Fibroblast of the conjunctiva (primary cell): ENCODE results near the gene TTF2.

Source experiments
- DNase-seq: peaks from one replicate; pipeline ENCODE4 v3.0.0-alpha.2; 2010; ENCODE audit warnings: low read depth

TTF2 gene

DNA sequence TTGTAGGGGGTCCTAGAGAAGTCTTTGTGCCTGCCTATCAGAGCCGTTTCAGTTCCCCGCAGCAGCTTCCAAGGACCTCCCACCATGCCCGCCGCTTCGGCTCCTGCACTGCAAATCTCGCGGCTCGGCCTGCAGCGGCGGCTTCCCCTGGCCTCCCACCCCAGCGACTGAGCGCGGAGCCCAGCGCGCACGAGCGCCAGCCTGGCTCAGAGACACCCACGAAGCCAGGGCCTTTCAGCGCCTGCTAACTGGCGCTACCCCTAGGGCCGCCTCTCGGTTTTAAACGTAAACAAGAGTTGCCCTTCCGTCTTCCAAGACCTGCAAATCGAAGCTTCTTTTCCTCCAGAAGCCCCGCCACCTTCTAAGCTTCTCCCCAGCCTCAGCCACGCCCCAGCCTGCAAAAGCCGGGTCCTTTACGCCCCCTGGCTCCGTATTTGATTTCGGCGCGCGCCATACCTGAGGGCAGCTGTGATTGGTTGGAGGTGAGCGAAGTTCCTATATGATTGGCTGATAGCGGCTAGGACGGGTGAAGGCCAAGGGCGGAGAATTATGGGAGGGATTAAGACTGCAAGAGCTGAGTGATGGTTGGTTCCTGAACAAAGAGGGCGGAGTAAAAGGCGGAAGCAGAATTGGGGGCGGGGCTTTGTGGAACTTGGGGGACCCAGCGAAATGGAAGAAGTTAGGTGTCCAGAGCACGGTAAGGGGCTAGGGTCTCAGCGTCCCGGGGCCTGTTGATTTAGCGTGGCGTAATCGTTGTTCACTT is at the start of gene TTF2:
TSS of gene TTF2 (plus strand) at position 649 of the 763 bp plus-strand sequence. CDS start at position 670, 21 bp downstream.
- DNase-seq: peak; percentile 97

DNA sequence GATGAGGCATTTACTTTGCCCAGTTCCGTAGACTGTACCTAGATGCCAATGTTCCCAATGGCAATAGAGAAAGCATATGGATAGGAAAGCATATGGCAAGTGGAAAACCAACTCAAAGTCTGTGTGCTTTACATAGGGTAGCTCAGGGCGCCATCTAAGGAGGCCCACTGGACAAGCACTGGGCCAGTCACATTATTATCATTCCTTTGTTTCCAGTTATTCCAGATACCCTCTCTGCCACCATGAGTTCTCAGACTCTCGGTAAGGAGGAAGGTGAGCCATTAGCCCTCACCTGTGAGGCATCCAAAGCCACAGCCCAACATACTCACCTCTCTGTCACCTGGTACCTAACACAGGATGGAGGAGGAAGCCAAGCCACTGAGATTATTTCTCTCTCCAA is 48.8 kb upstream of the TTF2 start:
- DNase-seq: no peak

DNA sequence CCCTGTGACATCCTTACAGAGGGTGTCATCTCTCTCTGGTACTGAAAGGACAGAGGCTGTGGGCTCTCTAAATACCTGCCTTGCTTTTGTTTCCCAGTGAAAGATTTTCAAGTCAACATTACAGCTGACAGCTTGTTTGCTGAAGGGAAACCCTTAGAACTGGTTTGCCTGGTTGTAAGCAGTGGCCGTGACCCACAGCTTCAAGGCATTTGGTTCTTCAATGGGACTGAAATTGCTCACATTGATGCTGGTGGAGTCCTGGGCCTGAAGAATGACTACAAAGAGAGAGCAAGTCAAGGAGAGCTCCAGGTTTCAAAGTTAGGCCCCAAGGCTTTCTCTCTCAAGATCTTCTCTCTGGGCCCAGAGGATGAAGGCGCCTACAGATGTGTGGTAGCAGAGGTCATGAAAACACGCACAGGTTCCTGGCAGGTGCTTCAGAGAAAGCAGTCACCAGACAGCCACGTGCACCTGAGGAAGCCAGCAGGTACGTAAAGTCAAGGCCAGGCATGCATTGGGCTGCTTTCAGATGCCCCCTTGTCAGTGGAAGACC is 46.7 kb upstream of the TTF2 start:
- DNase-seq: no peak

DNA sequence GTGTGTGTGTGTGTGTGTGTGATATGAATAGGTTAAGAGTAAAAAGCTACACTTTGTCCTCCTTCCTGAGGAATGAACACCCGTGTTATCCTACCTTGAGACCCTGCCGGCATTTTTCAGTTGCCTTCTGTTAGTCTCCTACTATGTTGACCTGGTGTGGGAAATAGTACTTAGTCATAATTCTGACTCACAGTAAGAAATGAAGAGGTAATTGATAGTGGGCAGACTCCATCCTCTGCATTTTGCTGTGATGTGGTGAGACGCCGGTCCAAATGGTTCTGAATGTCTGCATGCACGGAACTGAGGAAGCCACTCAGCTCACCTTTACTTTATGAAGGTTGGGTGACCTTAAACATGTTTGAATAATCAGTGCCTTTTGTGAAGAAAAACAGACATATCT is 45.9 kb upstream of the TTF2 start:
- no peak for DNase-seq

DNA sequence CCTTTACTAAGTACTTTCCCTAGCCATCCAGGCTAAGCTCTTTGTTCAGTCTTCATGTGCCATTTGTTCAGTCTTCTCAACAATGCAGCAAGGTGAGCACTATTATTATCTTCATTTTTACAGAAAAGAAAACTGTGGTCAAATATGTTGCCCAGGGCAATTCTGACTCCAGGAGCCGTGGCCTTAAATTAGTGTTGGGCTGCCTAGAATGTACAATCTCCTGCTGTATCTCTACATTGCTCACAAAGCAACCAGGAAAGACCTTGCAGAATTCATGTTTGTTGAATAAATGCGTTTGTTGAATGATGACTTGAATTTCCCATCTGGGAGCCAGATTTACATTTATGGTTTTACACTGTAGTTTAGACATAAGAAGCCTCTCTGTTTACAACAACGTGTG is 44.4 kb upstream of the TTF2 start:
- no peak for DNase-seq

DNA sequence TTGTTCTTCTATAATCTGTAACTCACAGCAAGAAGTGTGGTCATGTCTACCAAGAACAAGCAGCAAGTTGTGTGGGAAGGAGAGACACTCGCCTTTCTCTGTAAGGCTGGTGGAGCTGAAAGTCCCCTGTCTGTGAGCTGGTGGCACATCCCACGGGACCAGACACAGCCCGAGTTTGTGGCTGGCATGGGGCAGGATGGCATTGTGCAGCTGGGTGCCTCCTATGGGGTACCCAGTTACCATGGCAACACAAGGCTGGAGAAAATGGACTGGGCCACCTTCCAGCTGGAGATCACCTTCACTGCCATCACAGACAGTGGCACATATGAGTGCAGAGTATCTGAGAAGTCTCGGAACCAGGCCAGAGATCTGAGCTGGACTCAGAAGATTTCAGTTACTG is 43.1 kb upstream of the TTF2 start:
- no peak for DNase-seq

DNA sequence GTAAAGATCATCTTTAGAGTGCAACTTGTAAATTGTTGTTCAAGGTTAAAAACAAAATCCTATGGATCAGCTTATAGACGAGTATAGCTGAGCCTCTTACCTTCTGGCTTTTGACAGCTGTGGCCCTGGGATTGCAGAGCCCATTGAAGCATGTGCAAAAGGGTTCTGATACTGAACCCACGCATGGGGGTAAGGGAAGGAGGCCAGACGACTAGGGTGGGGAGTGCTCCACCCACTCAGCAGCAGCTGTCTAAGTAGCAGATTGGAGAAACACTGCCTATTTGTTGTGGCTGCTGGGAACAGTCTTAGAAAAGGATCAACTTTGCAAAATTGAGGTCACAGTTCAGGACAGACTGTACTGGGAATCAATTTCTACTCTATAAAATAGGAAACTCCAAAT is 42.5 kb upstream of the TTF2 start:
- DNase-seq: no peak

DNA sequence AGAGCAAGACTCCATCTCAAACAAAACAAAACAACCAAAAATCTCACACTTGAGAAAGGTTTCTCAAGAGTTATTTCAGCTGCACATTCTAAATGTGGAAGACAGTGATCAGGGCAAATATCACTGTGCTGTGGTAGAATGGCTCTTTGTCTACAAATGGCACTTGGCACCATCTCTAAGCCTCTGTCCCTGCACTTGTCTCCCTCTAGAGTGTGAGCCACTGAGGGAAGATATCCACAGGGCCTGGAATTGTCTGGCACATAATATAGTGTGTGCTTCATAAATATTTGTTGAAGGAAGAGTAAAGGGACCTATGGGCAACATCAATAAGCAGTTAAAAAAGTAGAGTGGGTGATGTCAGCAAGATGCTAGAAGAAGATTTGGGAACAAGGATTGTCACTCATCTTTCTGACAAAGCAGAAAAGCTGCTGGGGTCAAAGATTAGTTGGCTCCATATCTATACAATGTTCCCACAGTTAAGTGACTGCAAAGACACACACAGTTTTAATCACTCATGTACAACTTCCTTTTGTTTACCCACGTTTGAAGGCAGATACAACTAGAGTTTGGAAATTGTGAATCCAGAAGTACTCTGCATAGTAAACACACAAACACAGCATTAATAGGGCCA is 39.5 kb upstream of the TTF2 start:
- no peak for DNase-seq

DNA sequence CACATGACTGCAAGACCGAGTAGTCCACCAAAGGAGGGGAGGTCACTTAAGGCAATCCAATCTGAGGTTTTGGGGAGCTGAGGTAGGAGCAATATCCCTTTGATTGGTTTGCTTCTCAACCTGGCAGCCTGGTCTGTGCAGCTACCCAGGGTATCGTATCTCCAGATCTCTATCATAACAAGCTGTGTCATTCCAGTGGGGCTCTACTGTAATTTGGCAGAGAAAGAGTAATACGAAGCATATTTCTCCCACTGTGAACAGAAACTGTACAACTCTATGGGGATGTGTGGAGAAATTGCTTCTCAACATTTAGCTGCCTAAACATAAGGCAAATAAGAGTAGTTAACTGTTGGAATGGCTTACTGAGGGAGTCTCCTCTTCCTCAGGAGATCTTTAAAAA is 38.0 kb upstream of the TTF2 start:
- DNase-seq: no peak

DNA sequence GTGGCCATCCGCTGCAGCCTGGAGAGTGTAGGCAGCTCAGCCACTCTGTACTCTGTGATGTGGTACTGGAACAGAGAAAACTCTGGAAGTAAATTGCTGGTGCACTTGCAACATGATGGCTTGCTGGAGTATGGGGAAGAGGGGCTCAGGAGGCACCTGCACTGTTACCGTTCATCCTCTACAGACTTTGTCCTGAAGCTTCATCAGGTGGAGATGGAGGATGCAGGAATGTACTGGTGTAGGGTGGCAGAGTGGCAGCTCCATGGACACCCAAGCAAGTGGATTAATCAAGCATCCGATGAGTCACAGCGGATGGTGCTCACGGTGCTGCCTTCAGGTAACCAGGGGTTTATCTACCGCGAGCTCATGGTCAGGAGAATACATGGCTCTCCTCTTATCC is 34.6 kb upstream of the TTF2 start:
- no peak for DNase-seq

DNA sequence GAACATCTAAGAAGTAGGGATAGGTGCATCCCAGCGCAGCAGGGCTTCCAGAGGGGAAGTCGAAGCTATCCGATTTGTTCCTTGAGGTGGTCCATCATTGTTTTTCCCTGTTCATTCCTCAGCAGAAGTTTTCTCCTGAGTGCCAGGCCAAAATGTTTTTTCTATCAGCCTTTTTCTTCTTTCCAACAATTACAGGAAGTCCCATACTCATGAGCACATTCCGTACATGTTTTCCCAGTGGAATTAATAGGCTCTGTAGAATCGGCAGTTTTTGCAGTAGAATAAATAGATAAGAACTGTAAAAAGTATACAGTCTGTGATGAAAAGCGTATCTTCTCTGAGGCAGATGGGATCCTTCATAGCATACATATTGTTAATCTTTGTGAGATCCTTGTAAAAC is 33.8 kb upstream of the TTF2 start:
- no peak for DNase-seq

DNA sequence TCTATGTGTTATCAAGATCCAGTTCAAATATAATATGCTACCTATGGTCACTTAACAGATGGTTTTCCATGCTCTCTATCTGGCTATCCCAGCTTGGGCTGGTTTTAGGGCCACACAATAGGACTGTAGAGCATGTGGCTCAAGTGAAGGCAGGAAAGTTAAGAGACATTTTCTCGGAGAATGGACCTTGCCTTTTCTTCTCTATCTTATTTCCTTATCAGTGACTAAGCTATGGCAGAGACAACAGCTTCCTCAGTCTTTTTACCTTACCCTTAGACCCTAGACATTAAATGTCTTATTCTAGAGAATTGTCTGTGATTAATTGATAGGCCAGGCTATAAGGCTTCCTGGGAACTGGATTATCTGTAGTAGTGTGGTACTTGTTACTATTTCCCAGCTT is 30.4 kb upstream of the TTF2 start:
- no peak for DNase-seq

DNA sequence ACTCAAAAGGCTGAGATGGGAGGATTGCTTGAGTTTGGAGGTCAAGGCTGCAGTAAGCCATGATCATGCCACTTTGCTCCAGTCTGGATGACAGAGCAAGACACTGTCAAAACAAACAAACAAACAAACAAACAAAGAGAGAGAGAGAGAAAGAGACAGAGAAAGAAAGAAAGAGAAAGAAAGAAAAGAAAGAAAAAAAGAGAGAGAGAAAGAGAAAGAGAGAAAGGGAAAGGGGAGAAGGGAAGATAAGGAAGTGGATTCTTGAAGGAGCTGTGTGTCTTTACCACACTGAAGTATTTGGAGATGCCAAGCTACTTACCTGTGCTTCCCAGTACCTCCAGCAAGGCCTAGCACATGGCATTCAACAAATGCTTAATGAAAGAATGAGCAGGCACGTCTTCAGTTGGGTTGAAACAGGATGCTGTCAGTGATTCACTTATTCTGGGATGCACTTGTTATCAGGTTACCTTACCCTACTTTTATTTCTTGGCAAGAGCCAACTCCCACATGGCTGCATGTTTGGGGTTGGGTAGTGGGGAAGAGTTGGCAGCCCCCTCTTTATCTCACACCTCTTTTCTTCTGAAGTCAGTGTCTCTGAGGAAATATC is 29.8 kb upstream of the TTF2 start:
- no peak for DNase-seq

DNA sequence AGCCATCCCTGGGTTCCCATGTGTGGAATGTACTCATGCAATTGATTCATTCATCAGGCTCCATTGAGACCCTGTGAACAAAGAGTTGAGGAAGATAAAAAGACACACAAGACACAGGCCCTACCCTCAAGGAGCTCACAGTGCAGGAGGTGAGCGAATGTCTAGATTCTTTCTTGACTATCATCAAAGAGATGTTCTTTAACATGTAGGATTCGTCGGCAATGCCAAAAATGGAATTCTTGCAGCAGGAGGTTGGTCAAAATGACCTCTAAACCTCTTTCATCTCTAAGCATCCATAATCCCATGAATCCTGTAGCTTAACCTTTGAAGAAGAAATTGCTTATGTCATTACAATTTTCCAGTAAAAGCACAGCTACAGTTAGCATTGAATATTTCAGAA is 27.9 kb upstream of the TTF2 start:
- DNase-seq: no peak

DNA sequence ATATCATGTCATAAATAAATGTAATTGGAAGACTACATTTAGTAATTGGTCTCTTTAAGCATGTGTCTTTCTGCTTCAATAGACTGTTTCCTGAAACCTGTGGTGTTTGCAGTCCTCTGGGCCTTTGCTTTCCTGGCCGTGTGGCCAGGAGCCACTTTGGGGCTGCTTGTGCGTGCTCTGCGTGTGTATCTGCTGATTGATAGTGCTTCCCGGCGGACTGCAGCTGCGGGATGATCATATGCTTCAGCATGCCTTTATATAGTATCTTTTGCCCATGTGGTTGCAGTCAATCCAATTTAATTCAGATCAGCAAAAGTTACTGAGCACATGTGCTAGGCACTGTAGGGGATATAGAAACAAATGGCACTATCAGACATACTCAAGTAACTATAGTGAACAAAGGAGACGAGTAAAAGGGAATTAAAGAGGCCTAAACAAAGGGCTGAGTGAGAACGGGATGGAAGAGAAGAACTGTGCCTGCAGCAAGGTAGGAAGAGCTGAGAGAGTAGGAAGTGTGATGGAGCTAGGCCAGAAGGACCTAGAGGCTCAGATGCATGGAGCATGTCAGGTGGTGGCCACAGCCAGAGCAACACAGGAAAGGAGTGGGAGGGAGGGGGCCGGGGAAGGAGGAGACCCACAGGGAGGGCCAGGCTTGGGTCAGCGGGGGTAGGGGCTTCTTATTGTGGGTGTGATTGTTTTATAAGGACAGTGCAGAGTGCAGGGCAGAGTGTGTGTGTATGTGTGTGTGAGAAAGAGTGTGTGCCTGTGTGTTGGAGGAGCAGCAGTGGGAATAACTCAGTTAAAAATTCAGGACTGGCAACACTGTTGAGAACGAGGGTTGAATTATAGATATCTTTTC is 27.2 kb upstream of the TTF2 start:
- DNase-seq: no peak

DNA sequence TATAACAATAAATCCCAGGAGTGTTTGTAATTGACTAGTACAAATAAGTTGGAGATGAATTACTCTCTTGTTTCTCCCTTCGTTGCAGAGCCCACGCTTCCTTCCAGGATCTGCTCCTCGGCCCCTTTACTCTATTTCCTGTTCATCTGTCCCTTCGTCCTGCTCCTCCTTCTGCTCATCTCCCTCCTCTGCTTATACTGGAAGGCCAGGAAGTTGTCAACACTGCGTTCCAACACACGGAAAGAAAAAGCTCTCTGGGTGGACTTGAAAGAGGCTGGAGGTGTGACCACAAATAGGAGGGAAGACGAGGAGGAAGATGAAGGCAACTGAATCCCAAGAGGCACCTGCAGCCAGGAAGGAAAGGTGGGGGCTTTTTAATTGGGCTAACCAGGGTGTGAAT is 26.4 kb upstream of the TTF2 start:
- DNase-seq: no peak

DNA sequence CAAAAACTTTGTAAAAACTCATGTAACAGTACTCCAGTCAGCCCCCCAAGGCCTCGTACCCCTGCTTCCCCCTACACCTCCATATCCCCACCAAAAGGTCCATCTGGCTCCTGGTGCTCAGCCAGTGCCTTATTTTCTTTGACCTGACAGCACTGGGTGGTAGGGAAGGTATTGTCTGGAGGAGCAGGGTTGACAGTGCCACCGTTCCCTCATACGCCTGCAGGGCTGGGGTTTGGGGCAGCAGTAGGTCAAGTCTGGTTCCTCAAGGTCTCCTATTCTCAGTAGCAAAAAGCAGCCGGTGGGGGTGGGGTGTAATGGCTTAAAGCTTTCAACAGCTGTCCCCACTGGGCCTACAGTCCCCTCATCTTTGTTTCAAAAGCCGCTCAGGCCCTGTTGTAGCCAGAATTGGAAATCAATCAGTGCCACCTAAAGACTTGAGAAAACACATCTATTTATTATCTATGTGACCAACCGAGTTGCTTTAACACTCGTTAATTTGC is 25.3 kb upstream of the TTF2 start:
- DNase-seq: no peak

DNA sequence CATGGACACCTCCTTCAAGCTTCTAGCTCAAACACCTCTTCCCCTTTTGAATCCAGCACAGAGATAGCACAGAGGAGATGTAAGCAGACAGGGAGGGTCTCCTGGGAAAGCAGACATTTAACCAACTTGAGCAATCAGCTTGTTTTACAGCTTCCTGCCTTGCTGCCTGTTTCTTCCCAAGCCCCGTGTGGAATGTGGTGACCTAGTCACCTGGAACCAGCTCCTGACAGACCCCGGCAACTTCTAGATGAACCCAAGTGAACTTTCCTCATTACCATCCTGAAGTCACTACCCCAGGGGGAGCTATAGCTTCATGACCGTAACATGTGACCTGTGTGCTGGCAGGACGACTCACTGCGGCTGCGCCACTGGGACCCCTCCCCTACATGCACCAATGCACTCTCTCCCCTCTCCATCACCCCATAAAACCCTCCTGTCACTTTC is 24.1 kb upstream of the TTF2 start:
- no peak for DNase-seq

DNA sequence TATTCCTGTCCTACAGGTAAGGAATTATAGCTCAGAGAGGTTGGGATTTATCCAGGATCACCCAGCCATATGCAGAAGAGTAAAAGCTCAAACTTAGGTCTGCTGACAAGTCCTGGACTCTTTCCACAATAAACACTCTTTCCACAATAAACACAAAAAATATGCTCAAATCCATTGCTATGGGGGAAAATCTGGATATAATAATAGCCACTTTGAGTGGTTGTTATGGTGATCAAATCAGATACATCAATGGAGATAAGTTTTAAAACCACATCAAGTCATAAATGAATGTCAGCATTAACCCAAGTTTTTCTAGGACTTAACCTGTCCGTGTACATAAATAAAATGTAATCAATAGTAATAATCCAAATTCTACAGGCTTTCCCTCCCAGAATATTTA is 22.3 kb upstream of the TTF2 start:
- DNase-seq: peak; percentile 8

DNA sequence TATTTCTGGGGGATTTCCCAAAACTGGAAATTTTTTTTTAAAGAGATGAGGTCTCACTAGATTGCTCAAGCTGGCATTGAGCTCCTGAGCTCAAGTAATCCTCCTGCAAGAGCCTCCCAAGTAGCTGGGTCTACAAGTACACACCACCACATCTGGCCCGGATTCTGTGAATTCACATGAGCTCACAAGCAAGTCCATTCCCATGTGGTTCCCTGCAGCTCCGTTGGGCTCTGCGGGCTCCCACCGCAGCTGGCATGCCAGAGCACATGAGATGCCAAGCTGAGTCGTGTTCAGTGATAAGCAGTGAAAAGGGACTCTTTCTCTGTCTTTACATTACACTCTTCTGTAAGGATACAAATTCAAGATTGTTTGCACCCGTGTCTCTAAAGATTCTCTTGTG is 21.9 kb upstream of the TTF2 start:
- no peak for DNase-seq

DNA sequence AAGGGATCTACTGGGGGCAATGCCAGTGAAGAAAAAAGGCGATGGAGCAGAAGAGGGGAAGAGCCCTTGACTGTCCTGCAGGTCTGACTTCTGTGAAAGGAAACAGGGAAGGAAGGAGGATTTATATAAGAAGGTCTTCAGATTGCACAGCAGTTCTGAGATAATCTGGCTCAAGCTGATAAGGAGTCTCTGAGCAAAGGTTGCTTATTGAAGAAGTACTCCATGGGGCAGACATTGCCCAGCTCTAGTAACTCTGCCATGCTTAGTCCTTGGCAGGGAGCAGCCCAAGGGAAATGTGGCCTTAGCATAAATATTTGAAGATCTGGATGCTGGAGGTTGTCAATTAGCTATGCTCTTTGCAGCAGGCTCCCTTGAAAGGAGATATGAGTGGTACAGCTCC is 15.9 kb upstream of the TTF2 start:
- DNase-seq: no peak

DNA sequence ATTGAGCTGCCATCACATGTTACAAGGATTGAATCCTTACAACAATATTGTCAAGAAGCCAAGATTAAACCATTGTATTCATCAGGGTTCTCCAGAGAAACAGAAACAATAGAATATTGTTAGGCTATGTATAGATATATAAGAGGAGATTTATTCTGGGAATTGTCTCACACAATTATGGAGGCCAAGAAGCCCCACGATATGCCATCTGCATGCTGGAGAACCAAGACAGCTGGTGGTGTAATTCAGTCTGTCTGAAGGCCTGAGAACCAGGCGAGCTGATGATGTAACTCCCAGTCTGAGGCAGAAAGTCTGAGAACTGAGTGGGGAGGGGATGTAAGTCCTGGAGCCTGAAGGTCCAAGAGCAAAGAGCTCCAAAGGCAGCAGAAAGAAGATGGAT is 14.5 kb upstream of the TTF2 start:
- DNase-seq: no peak
